IMR-90 (cell line): ENCODE results near the gene IFI27L1.

Experiments used
- BHLHE40 ChIP-seq: fragments of 150-350 bp; IDR thresholded peaks from 2 replicates; pipeline ENCODE4 v1.6.1; 2016; ENCODE audit warnings: mild to moderate bottlenecking, low read depth, low read length
- CEBPB ChIP-seq: IDR thresholded peaks from 2 replicates; pipeline ENCODE4 v1.6.1; 2012; ENCODE audit warnings: low read depth, low read length, improper control_type of control experiment
- CTCF ChIP-seq: conservative IDR thresholded peaks from 2 replicates; pipeline ENCODE4 v1.5.1; 2012; ENCODE audit warnings: mild to moderate bottlenecking, low read depth, low read length, improper control_type of control experiment
- ELK1 ChIP-seq: fragments of 150-350 bp; IDR thresholded peaks from 2 replicates; pipeline ENCODE4 v1.6.1; 2016; ENCODE audit warnings: low read depth, mild to moderate bottlenecking, low read length, moderate library complexity, borderline replicate concordance
- FOS ChIP-seq: fragments of 150-350 bp; IDR thresholded peaks from 2 replicates; pipeline ENCODE4 v1.6.1; 2016; ENCODE audit warnings: low read depth, low read length
- MAFK ChIP-seq: IDR thresholded peaks from 2 replicates; pipeline ENCODE4 v1.6.1; 2012; ENCODE audit warnings: low read depth, low read length, improper control_type of control experiment
- MXI1 ChIP-seq: IDR thresholded peaks from 2 replicates; pipeline ENCODE4 v1.6.1; 2012; ENCODE audit warnings: low read depth, mild to moderate bottlenecking, low read length, moderate library complexity, borderline replicate concordance
- NFE2L2 ChIP-seq: fragments of 150-350 bp; IDR thresholded peaks from 2 replicates; pipeline ENCODE4 v1.6.1; 2016; ENCODE audit warnings: low read depth, mild to moderate bottlenecking, low read length
- POLR2A ChIP-seq: IDR thresholded peaks from 2 replicates; pipeline ENCODE4 v1.6.1; 2012; ENCODE audit warnings: mild to moderate bottlenecking, low read depth, low read length
- RAD21 ChIP-seq: IDR thresholded peaks from 2 replicates; pipeline ENCODE4 v1.6.1; 2012; ENCODE audit warnings: low read length, improper control_type of control experiment
- RCOR1 ChIP-seq: IDR thresholded peaks from 2 replicates; pipeline ENCODE4 v1.6.1; 2012; ENCODE audit warnings: mild to moderate bottlenecking, low read length, improper control_type of control experiment; ENCODE audit not compliant: insufficient replicate concordance
- RFX5 ChIP-seq: IDR thresholded peaks from 2 replicates; pipeline ENCODE4 v1.8.0; 2012; ENCODE audit warnings: low read depth, mild to moderate bottlenecking, low read length, moderate library complexity
- SMC3 ChIP-seq: fragments of 150-350 bp; IDR thresholded peaks from 2 replicates; pipeline ENCODE4 v1.6.1; 2016; ENCODE audit warnings: low read depth, mild to moderate bottlenecking, antibody characterized with exemption, low read length, moderate library complexity
- USF2 ChIP-seq: fragments of 150-350 bp; IDR thresholded peaks from 2 replicates; pipeline ENCODE4 v1.6.1; 2017; ENCODE audit warnings: mild to moderate bottlenecking, antibody characterized with exemption, low read length, low read depth

- TF ChIP-seq CTCF (no peak), SMC3 (no peak), POLR2A (no peak), CEBPB (no peak), FOS (no peak), MXI1 (no peak), MAFK (no peak), USF2 (no peak), RCOR1 (no peak), RAD21 (no peak), BHLHE40 (no peak), ELK1 (no peak), RFX5 (no peak), NFE2L2 (no peak)
Measured at GRCh38 chr14:94059998-94060397, 21.1 kb upstream of the IFI27L1 start.
